Prostate gland (tissue), 2 donors: ENCODE measurements around the gene POFUT2.

ENCODE experiments used
- CTCF ChIP-seq, 4 experiments: fragments of 200-600 bp in 2 of 4; fragments of 450-650 bp in 2 of 4; sonication (generic) in 2 of 4; IDR thresholded peaks; 1 replicate in 3 of 4; 2 replicates in 1 of 4; pipeline ENCODE4 v1.5.1; 2016 to 2019; ENCODE audit warnings: antibody characterized with exemption in 4 of 4, mild to moderate bottlenecking in 2 of 4, moderate library complexity in 2 of 4
- POLR2A ChIP-seq: fragments of 450-650 bp; IDR thresholded peaks from one replicate; pipeline ENCODE4 v1.6.1; 2016; ENCODE audit warnings: antibody characterized with exemption, mild to moderate bottlenecking

DNA sequence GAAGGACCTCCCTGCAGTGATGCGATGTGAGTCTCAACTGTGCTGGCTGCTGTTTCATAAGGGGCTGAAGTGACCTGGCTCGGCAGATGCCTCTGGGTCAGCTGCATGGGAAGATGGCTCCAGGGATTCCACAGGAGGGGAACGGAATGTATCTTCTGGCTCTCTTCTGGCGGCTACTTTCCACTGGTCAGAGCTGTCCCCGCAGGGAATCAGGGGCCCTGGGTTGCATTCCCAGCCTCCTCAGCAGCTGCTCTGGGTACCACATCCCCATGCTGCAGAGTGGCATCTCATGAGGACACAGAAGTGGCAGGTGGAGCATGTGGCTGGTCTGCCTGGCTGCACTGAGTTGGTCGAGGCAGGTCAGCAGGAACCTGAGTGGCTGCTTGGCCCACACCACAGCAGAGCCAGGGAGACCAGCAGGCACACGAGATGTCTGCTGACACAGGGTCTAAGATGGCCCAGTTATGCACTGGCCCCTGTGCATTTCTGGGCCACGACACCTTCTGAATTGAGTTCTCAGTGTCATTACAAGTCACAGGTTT is 42.8 kb downstream of the POFUT2 start:
- TF ChIP-seq CTCF (IDR thresholded peaks at IDR 0.05) (no peak), POLR2A (no peak)
